HepG2 (cell line): ENCODE results near the gene PHLPP2. TPM values are rescaled to one million over a fixed set of nuclear protein-coding genes. Genes with fewer than 3 reads are reported as not detected.
A peak's percentile ranks its signal among the peaks of the same experiment; 100 is the strongest.

Source experiments
- ATAC-seq: fragments of 200-7000 bp; cut with Tn5 transposase; 3 replicates; pipeline ENCODE4 v1.9.1; 2020; ENCODE audit warnings: mild to moderate bottlenecking, moderate library complexity
- BruUV-seq: library from RNA; stranded (reverse); fragments of 400-500 nt; replicated peaks from 2 replicates; lab custom pipeline; 2021; lab: Mats Ljungman, UMichigan
- CTCF ChIA-PET: fragments of 300-600 bp; formaldehyde crosslinking; extraction: SDS; loops from one replicate; lab custom pipeline; 2021; ENCODE audit warnings: low total read pairs, inconsistent platforms, low intra/inter-chr PET ratio; lab: Yijun Ruan, JAX
- POLR2A ChIA-PET: fragments of 350-600 bp; sonication (Branson Sonifier 250); formaldehyde crosslinking; loops from one replicate; lab custom pipeline; 2020; ENCODE audit warnings: antibody characterized with exemption, inconsistent platforms; lab: Yijun Ruan, JAX
- DNase-seq: peaks from one replicate; pipeline ENCODE4 v3.0.0-alpha.2; 2015; ENCODE audit warnings: low spot score
- FAIRE-seq: peaks from 3 replicates; lab custom pipeline; 2011; peaks lifted over from hg19 to GRCh38; lab: Jason Lieb, UNC
- H2AFZ ChIP-seq: one replicate; pipeline ENCODE4 v1.6.1; 2011; ENCODE audit warnings: low read length, inconsistent platforms
- H3K27ac ChIP-seq: fragments of 300-600 bp; 3 replicates; pipeline ENCODE4 v1.8.0; 2011; ENCODE audit warnings: mixed run types, mild to moderate bottlenecking, mixed read lengths, low read length, inconsistent platforms; ENCODE audit not compliant: insufficient read depth; ENCODE audit errors: extremely low read length
- H3K27me3 ChIP-seq, 2 experiments: fragments of 200-600 bp in 1 of 2; 2 replicates in 1 of 2; 3 replicates in 1 of 2; pipeline versions ENCODE4 v1.6.0 to v1.8.0; 2011; ENCODE audit warnings: low read length in 2 of 2, mild to moderate bottlenecking in 2 of 2, moderate library complexity in 2 of 2, inconsistent platforms in 1 of 2; ENCODE audit not compliant: insufficient read depth in 2 of 2, control insufficient read depth in 1 of 2
- H3K36me3 ChIP-seq, 2 experiments: fragments of 200-600 bp in 1 of 2; replicated peaks in 1 of 2; 2 replicates in 1 of 2; 3 replicates in 1 of 2; pipeline versions ENCODE4 v1.5.1 to v1.8.0; 2011; ENCODE audit warnings: low read length in 2 of 2, inconsistent platforms in 1 of 2; ENCODE audit not compliant: insufficient read depth in 2 of 2, control insufficient read depth in 1 of 2
- H3K4me1 ChIP-seq: 2 replicates; pipeline ENCODE4 v1.5.1; 2012; ENCODE audit warnings: low read length, inconsistent platforms; ENCODE audit not compliant: insufficient read depth
- H3K4me2 ChIP-seq: 2 replicates; pipeline ENCODE4 v1.6.0; 2011; ENCODE audit warnings: low read depth, low read length, inconsistent platforms
- H3K4me3 ChIP-seq, 3 experiments: fragments of 200-600 bp in 1 of 3; sonication (generic), shearing (Covaris generic) in 1 of 3; replicated peaks in 1 of 3; 2 replicates each; pipeline ENCODE4 v1.5.1; 2011 to 2016; ENCODE audit warnings: low read length in 3 of 3, inconsistent platforms in 2 of 3, low read depth in 2 of 3, mild to moderate bottlenecking in 2 of 3, control low read depth in 1 of 3, mixed read lengths in 1 of 3; ENCODE audit not compliant: insufficient read depth in 1 of 3
- H3K79me2 ChIP-seq: one replicate; pipeline ENCODE4 v1.6.1; 2011; ENCODE audit warnings: low read length, inconsistent platforms; ENCODE audit not compliant: insufficient read depth
- H3K9ac ChIP-seq: 2 replicates; pipeline ENCODE4 v1.6.0; 2011; ENCODE audit warnings: mild to moderate bottlenecking, low read depth, low read length, inconsistent platforms; ENCODE audit not compliant: insufficient read depth
- H3K9me3 ChIP-seq: 2 replicates; pipeline ENCODE4 v1.5.1; 2012; ENCODE audit warnings: mild to moderate bottlenecking, low read length
- H4K20me1 ChIP-seq: 2 replicates; pipeline ENCODE4 v1.6.0; 2011; ENCODE audit warnings: inconsistent platforms, mild to moderate bottlenecking, low read length, moderate library complexity; ENCODE audit not compliant: insufficient read depth
- CBX2 ChIP-seq, 2 experiments: fragments of 200-600 bp in 1 of 2; sonication (generic); formaldehyde crosslinking in 1 of 2; IDR thresholded peaks; 2 replicates each; pipeline versions ENCODE4 v1.7.0 to v1.8.1; 2018 to 2022; ENCODE audit warnings: low read depth in 2 of 2, low read length in 1 of 2, mild to moderate bottlenecking in 1 of 2, missing genetic modification reagents in 1 of 2
- HDAC1 ChIP-seq: sonication (generic); formaldehyde crosslinking; IDR thresholded peaks from 2 replicates; pipeline ENCODE4 v1.5.1; 2020; ENCODE audit warnings: mild to moderate bottlenecking, missing genetic modification reagents
- MIER3 ChIP-seq: IDR thresholded peaks from 2 replicates; pipeline ENCODE4 v1.6.1; 2016; ENCODE audit warnings: missing compliant biosample characterization, borderline replicate concordance
- MXD4 ChIP-seq: IDR thresholded peaks from 2 replicates; pipeline ENCODE4 v1.6.1; 2016; ENCODE audit warnings: mild to moderate bottlenecking, missing biosample characterization, missing genetic modification reagents
- NR2F6 ChIP-seq, 2 experiments: IDR thresholded peaks; 2 replicates each; pipeline ENCODE4 v1.6.1; 2016; ENCODE audit warnings: antibody characterized with exemption in 1 of 2, mild to moderate bottlenecking in 1 of 2
- RNF2 ChIP-seq: fragments of 450-650 bp; conservative IDR thresholded peaks from 2 replicates; pipeline ENCODE4 v1.6.1; 2016; ENCODE audit warnings: low read depth
- ZNF260 ChIP-seq: sonication (generic); formaldehyde crosslinking; IDR thresholded peaks from 2 replicates; pipeline ENCODE4 v1.4.0; 2020; ENCODE audit warnings: missing genetic modification reagents, low read depth, mild to moderate bottlenecking, borderline replicate concordance
- in situ Hi-C: cut with HindIII; loops from 2 replicates; pipeline ENCODE4 v1.10.0; 2017; ENCODE audit warnings: low pct_unique_long_range_greater_than_20kb; ENCODE audit not compliant: extremely low pct_ligation_motif_present
- intact Hi-C: fragments of 100-400 bp; cut with micrococcal nuclease; formaldehyde crosslinking; loops from one replicate; pipeline ENCODE4 v1.10.0; 2022; ENCODE audit not compliant: unreplicated experiment
- polyA plus RNA-seq, 8 experiments: library from polyadenylated mRNA; depleted of rRNA in 3 of 8; stranded (reverse) in 7 of 8; unstranded in 1 of 8; fragments of >200 nt; fragmentation: Illumina TruSeq in 4 of 8; extraction: Trizol in 4 of 8; gene quantifications; 2 replicates each; pipeline versions ENCODE4 v1.2.1 to v1.2.3, GENCODE V29; 2011 to 2016; ENCODE audit warnings: low read depth in 4 of 8, missing spikeins in 1 of 8, mixed read lengths in 1 of 8; ENCODE audit not compliant: insufficient read depth in 1 of 8
- total RNA-seq, 5 experiments: library from RNA; depleted of rRNA; stranded (reverse); fragments of >200 nt; fragmentation: Illumina TruSeq; extraction: Trizol; gene quantifications; 2 replicates each; pipeline ENCODE4 v1.2.3, GENCODE V29; 2016; ENCODE audit warnings: low read depth in 1 of 5
- TF ChIP-seq, protein P1 (sequence below): sonication (generic); formaldehyde crosslinking; IDR thresholded peaks from 2 replicates; pipeline ENCODE4 v1.5.1; 2020; ENCODE audit warnings: missing genetic modification reagents, mild to moderate bottlenecking, borderline replicate concordance
- TF ChIP-seq, protein P2 (sequence below): sonication (generic); formaldehyde crosslinking; IDR thresholded peaks from 2 replicates; pipeline ENCODE4 v1.4.0; 2020; ENCODE audit warnings: missing genetic modification reagents, mild to moderate bottlenecking, borderline replicate concordance

Gene PHLPP2
- total and polyA plus RNA-seq, 2 of the 13 experiments (the other 11 are each of a cell fraction or from before 2014, with no cell fraction given), result 8.9 TPM

DNA sequence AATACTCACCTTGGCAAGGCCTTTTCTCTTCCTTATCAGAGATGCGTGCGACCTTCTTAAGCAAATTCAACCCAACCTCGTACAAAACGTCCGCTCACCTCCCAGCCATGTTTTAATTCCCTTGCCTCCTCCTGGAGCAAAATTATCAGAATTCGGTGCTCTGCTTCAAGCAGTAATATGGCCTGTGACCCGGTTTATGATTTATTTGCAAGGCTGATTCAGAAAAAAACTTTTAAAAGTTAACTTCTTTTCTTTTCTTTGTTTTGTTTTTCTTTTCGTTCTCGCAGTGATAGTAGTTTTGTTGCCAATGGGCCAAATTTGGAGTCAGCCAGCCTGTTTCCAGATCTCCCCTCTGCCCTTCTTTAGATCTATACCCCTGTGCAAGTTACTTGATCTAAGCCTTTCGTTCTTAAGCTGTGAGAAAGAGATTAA lies at the start of gene PHLPP2 (continued):
- TF ChIP-seq HDAC1 (CRISPR knock-in tag) (peak; percentile 19; the same call in 1 of the 2 replicates), MXD4 (CRISPR knock-in tag) (0 out of 2 replicates have a peak, but pooled peaks have one; percentile 4), RNF2 (0 out of 2 replicates have a peak, but pooled peaks have one; percentile 9), CBX2 (IDR thresholded peaks at IDR 0.05; ENCODE audit: low read depth, low read length) (peak; percentile 81), CBX2 (CRISPR knock-in tag; IDR thresholded peaks at IDR 0.05; ENCODE audit: low read depth) (no peak)
- TF ChIP-seq, all 625 proteins: peak for 10

DNA sequence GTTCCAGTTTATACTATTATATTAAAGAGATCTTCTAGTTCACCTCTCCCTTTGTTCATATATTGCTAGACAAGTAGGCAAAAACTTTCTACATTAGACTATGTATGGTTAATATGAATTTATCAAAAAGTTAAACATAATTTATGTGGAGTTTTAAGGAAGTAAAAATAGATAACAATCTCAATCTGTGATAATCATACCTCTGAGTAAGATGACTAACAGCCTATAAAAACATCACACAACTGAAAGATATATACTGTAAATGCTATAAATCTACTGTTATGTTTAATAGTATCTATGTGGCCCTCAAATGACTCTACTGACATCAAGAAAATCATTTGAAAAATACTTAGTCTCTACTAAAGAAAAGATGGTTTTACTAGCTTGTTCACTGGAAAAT lies 47.1 kb upstream of the PHLPP2 start:
- Histone ChIP-seq H2AFZ (no peak overlapping the region), H3K27me3 (no peaks in the 10 kb centered on the region), H4K20me1 (no peaks in the 10 kb centered on the region), H3K36me3 (peaks cover 22 to 72% of the 10 kb centered on the region in 2 experiments), H3K4me1 (no peaks in the 10 kb centered on the region), H3K4me2 (no peak overlapping the region), H3K9ac (no peak overlapping the region), H3K27ac (no peak overlapping the region), H3K9me3 (no peaks in the 10 kb centered on the region), H3K4me3 (no peak overlapping the region), H3K79me2 (no peaks in the 10 kb centered on the region)
- BruUV-seq, result no TSS peak
- ChIA-PET POLR2A (no interaction called here), CTCF (no interaction called here)
- DNase-seq (no peak), FAIRE-seq (no peak), ATAC-seq (no peak)
- TF ChIP-seq, protein P1, sequence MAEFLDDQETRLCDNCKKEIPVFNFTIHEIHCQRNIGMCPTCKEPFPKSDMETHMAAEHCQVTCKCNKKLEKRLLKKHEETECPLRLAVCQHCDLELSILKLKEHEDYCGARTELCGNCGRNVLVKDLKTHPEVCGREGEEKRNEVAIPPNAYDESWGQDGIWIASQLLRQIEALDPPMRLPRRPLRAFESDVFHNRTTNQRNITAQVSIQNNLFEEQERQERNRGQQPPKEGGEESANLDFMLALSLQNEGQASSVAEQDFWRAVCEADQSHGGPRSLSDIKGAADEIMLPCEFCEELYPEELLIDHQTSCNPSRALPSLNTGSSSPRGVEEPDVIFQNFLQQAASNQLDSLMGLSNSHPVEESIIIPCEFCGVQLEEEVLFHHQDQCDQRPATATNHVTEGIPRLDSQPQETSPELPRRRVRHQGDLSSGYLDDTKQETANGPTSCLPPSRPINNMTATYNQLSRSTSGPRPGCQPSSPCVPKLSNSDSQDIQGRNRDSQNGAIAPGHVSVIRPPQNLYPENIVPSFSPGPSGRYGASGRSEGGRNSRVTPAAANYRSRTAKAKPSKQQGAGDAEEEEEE (CRISPR knock-in tag), result no peak
- TF ChIP-seq ZNF260 (CRISPR knock-in tag) (no peak), MIER3 (CRISPR knock-in tag) (no peak), NR2F6 (IDR thresholded peaks at IDR 0.05) (no peak), NR2F6 (CRISPR knock-in tag; IDR thresholded peaks at IDR 0.05) (no peak)
- TF ChIP-seq, protein P2, sequence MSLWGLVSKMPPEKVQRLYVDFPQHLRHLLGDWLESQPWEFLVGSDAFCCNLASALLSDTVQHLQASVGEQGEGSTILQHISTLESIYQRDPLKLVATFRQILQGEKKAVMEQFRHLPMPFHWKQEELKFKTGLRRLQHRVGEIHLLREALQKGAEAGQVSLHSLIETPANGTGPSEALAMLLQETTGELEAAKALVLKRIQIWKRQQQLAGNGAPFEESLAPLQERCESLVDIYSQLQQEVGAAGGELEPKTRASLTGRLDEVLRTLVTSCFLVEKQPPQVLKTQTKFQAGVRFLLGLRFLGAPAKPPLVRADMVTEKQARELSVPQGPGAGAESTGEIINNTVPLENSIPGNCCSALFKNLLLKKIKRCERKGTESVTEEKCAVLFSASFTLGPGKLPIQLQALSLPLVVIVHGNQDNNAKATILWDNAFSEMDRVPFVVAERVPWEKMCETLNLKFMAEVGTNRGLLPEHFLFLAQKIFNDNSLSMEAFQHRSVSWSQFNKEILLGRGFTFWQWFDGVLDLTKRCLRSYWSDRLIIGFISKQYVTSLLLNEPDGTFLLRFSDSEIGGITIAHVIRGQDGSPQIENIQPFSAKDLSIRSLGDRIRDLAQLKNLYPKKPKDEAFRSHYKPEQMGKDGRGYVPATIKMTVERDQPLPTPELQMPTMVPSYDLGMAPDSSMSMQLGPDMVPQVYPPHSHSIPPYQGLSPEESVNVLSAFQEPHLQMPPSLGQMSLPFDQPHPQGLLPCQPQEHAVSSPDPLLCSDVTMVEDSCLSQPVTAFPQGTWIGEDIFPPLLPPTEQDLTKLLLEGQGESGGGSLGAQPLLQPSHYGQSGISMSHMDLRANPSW (CRISPR knock-in tag), result no peak
- intact Hi-C loops, result no loop called here
- in situ Hi-C loops, result no loop called here
